Stimulated activated CD4-positive, alpha-beta T cell treated with anti-CD3 and anti-CD28 coated beads, TNF-alpha, amount 100 ng/mL, for 48 hours (primary cell): ENCODE results near the gene C8B.

Source experiments
- DNase-seq, 3 donors: peaks; one replicate each; pipeline ENCODE4 v3.0.0-alpha.2; 2020; ENCODE audit warnings: low read depth in 3 of 3

Gene C8B

DNA sequence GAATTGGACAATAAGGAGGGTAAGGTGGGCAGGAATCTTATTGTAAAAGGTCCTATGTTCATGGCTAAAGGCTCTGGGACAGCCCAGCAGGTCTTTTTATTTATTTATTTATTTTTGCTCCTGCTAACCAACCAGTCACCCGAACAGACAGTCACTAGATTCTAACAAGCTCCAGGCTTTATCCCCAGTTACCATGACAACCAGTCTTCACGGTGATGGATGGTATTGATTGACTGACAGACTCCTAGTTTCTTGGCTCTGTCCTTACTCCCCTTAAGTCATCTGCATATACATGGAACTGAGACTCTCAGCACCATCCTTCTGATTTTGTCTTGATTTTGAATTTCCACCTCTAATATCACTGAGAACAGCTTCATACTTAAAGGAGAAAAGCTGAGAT lies 66.9 kb downstream of the C8B start:
- no peak for DNase-seq

DNA sequence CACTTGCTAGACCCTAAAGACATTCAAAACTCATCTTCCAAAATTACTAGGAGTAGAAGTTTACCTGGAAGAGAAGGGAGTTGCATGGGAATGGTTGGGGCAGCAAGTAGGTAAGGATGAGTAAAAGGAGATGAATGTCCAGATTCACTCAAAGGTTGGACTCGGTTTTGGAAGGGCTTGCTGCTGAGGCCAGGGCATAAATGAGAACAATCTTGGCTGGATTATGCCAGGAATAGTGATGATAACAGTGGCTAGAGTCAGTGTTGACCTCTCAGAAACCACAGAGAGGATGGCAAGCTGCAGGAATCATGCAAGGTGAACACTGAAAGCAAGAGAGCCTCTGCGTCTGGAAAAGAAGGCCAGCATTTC lies 67.8 kb downstream of the C8B start:
- DNase-seq, result no peak

DNA sequence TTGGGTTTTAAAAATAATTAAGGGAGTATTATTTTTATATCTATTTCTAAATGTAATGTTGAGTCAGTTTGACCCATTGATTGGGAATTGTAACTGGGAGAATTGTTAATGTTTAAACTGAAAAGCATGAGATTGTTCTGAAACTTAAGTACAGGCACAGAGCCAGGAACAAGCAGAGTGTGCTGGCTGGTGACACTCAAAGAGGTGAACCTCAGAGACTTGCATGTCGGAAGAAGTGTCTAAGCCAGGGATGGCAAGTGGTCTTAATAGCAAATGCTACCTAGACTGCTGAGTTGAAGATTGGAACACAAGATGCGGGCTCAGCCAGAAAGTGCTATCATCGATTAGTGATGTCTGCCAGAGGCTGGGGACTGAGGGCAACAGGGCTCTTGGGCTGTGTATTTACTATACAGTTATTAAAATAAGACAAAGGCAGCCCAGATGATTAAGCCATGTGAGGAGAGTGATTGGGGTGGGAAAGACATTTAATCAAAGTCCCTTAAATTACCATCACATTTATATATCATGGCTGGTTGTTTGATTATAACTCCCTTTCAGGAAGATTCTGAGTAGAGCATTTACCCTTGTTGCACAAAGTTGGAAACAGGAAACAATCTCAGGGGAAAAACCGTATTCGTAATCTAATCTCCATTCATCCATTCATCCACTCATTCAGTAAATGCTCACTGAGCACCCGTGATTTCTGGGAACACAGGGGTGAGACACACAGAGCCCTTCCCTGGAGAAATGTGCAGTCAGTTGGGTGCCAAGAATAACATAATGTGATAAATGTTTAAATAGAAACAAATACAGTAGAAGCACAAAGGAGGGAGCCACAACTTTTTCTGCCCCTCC lies 68.4 kb downstream of the C8B start:
- no peak for DNase-seq

DNA sequence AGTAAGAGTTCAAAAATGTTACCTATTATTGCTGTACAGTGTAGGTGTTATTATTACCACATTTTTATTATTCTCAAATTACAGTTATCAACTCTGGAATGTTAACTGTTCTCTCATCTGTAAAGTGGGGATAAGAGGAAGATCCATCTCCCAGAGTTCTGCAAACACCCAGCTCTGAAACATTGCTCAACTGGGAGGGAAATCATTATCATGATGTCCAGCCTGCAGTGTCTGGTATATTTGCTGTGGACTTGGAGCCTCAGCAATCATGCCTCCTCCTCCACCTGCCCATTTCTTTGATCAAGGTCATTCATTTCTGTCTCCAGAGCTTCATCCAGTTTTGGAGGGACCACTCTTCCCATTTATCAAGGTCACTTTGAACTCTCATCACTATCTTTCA lies 71.8 kb downstream of the C8B start:
- DNase-seq, result no peak

DNA sequence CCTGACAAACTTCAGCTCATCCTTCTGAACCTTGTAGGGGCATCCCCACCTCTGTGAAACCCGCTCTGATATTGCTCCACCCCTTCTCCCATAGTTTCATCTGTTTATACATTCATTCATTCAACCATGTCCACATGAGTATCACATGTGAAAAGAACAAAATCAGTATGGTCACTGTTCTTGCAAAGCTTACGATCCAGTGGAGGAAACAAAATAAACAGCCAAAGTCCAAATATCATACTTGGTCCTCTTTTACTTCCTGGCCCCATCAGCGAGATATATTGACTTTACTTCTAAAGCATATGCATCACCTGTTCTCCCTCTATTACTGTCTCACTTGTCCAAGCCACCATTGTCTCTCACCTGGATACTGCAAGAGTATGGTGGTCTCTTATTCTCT lies 75.6 kb downstream of the C8B start:
- no peak for DNase-seq

DNA sequence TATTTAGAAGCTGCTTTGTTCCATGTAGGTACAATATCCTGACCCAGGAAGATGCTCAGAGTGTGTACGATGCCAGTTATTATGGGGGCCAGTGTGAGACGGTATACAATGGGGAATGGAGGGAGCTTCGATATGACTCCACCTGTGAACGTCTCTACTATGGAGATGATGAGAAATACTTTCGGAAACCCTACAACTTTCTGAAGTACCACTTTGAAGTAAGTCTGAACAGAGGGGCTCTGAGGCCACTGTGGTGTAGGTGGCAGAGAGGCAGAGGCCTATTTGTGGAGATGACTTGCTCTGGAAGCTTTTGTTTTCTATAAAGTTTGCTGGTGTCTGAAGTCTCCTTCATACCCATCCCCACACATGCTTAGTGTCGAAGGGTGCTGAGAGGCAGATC lies 84.4 kb downstream of the C8B start:
- DNase-seq, result no peak

DNA sequence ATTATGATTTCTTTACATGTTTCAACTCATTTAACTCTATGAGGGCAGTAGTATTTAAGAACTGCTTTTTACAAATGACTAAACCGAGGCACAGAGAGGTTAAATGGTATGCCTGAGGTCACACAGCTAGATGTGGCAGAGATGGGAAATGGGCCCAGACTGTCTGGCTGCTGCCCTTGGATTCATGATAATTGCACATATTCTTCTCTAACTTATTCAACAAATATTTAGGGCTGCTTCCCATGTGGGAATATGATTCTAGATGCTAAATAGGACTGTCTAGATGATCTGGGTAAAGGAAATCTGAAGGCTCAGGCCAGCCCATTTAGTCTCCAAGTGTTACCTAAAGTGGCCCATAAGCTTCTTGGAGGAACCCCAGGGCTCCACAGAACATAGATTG lies 85.0 kb downstream of the C8B start:
- DNase-seq, result no peak
